GM18951 (cell line): ENCODE measurements around the gene IFT81.

ENCODE experiments used
- POLR2A ChIP-seq: IDR thresholded peaks from 4 replicates; pipeline ENCODE4 v1.6.1; 2011; ENCODE audit warnings: mild to moderate bottlenecking; ENCODE audit not compliant: insufficient read length, insufficient read depth; ENCODE audit errors: extremely low read depth
- in situ Hi-C: fragments of 300-500 bp; cut with MboI; formaldehyde crosslinking; loops from one replicate; pipeline ENCODE4 v1.12.0; 2022; ENCODE audit warnings: low sequenced_read_pairs, mixed read lengths, inconsistent platforms; ENCODE audit not compliant: unreplicated experiment

Gene IFT81

GRCh38 chr12:110256780-110257431 is 132.7 kb downstream of the IFT81 start:
- no peak for TF ChIP-seq POLR2A
- in situ Hi-C loops: no loop called here

- TF ChIP-seq POLR2A: no peak
- in situ Hi-C loops: no loop called here
Observed at GRCh38 chr12:110258466-110258865, 134.3 kb downstream of the IFT81 start.

- TF ChIP-seq POLR2A: no peak
- in situ Hi-C loops: no loop called here
Observed at GRCh38 chr12:110262442-110263388, 138.6 kb downstream of the IFT81 start.

GRCh38 chr12:110266381-110266960 is 142.3 kb downstream of the IFT81 start:
- in situ Hi-C loops: no loop called here
- no peak for TF ChIP-seq POLR2A

- no peak for TF ChIP-seq POLR2A
- in situ Hi-C loops: no loop called here
Observed at GRCh38 chr12:110266980-110267620, 142.9 kb downstream of the IFT81 start.
